Kidney epithelial cell (primary cell): ENCODE results near the gene RNF215. TPM values are rescaled to one million over a fixed set of nuclear protein-coding genes. Genes with fewer than 3 reads are reported as not detected.
A peak's percentile ranks its signal among the peaks of the same experiment; 100 is the strongest.

Source experiments
- DNase-seq: peaks from one replicate; pipeline ENCODE4 v3.0.0-alpha.2; 2010; ENCODE audit warnings: low read depth
- H3K27me3 ChIP-seq: 2 replicates; pipeline ENCODE4 v1.6.0; 2011; ENCODE audit warnings: low read length; ENCODE audit not compliant: control insufficient read depth, insufficient read depth
- H3K36me3 ChIP-seq: 2 replicates; pipeline ENCODE4 v1.5.1; 2011; ENCODE audit warnings: low read length; ENCODE audit not compliant: control insufficient read depth, insufficient read depth
- H3K4me3 ChIP-seq: 2 replicates; pipeline ENCODE4 v1.5.1; 2011; ENCODE audit warnings: low read depth, mild to moderate bottlenecking, control low read depth, low read length
- CTCF ChIP-seq: IDR thresholded peaks from 2 replicates; pipeline ENCODE4 v1.5.1; 2011; ENCODE audit warnings: mild to moderate bottlenecking, moderate library complexity, low read length, control low read depth, inconsistent platforms; ENCODE audit not compliant: insufficient read depth, poor library complexity, severe bottlenecking
- total RNA-seq: library from RNA; depleted of rRNA; stranded (reverse); fragments of >200 nt; gene quantifications from 2 replicates; pipeline ENCODE4 v1.2.3, GENCODE V29; 2015

Gene RNF215
- total RNA-seq, 1 donor from 2014 or later, result 34.2 TPM

- H3K27me3 ChIP-seq, result no peaks in the 10 kb centered on the region
- TF ChIP-seq CTCF, result no peak
- H3K4me3 ChIP-seq, result peak overlapping the region; percentile 95
- DNase-seq, result no peak
- no peaks in the 10 kb centered on the region for H3K36me3 ChIP-seq
Measured at GRCh38 chr22:30357236-30357570, 30.0 kb downstream of the RNF215 start.

DNA sequence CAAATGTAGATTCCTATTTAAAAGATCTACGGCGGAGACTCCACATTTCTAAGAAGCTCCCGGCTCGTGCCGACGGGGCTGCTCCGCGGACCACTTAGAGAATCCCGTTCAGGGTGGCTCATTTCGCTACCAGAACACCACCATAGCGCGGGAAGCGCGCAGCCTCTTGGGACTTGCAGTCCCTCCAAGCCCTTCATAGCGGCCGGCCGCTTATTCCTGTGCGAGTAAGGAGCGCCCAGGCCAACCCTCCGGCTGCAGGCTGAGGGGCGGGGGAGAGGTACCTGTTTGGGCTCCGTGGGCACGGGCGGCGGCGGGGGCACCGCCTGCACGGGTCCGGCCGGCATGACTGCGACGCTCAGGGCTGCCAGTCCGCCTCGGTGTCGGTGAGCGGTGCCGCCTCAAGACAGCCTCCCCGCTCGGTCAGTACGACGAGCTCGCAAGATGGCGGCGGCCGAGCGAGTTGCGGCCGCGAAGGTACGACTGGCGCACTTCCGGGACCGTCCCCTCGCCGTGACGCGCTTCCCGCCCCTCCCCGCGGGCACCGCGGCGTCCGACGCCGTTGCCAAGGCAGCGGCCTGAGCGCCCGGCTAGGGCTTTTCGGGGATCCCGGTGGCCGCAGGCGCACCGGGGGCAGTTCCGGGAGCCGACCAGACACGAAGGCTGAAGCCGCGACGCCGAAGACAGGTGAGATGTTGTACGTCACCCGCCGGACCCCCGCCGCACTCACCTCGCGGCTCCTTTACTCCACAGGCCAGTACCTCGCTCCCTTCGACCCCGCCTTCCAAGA, 30.6 kb downstream of the RNF215 start, which contains the start of the genes CCDC157 and SF3A1:
Gene CCDC157, plus strand, starts transcription at position 559 of the 787 bp plus-strand sequence. CDS start 8,994 bp downstream, outside the sequence.
Gene SF3A1, minus strand, starts transcription at position 446 of the 787 bp plus-strand sequence. Its CDS starts 102 bp downstream, at position 344.
- DNase-seq, result peak; percentile 81
- Histone ChIP-seq H3K36me3 (no peaks in the 10 kb centered on the region), H3K27me3 (no peaks in the 10 kb centered on the region), H3K4me3 (peak within 1 kb of the TSS; percentile 95)
- no peak for TF ChIP-seq CTCF

DNA sequence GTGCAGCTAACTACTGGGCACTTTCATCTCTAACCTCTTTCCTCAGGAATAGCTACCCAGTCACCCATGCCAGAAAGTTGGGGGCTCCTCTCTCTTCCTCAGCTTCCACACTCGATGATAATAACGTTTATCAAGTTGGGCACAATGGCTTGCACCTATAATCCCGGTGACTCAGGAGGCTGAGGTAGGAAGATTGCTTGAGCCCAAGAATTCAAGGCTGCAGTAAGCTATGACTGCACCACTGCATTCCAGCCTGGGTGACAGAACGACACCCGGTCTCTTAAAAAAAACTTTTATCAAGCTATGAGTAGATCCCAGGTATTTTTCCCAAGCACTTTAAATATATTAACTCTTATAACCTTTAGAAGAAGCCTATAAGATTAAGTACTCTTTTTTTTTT, 32.6 kb downstream of the RNF215 start:
- H3K4me3 ChIP-seq, result no peak overlapping the region
- TF ChIP-seq CTCF, result no peak
- DNase-seq, result no peak
- no peaks in the 10 kb centered on the region for H3K27me3 ChIP-seq
- no peaks in the 10 kb centered on the region for H3K36me3 ChIP-seq

DNA sequence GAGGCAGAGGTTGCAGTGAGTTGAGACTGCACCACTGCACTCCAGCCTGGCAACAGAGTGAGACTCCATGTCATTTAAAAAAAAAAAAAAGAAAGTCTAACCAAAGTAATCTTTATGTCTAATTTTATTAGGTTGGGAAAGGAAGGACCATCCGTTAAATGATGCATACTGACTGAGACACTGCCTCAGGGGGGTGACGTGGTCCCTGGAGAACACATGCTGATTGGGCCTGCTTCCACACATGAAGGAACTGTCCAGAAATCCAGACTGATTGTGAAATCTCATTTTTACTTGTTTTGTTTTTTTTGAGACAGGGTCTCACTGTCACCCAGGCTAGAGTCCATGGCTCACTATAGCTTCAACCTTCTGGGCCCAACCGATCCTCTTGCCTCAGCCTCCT, 36.0 kb downstream of the RNF215 start:
- DNase-seq, result no peak
- no peak for TF ChIP-seq CTCF
- H3K36me3 ChIP-seq, result no peaks in the 10 kb centered on the region
- no peaks in the 10 kb centered on the region for H3K27me3 ChIP-seq
- H3K4me3 ChIP-seq, result no peak overlapping the region

DNA sequence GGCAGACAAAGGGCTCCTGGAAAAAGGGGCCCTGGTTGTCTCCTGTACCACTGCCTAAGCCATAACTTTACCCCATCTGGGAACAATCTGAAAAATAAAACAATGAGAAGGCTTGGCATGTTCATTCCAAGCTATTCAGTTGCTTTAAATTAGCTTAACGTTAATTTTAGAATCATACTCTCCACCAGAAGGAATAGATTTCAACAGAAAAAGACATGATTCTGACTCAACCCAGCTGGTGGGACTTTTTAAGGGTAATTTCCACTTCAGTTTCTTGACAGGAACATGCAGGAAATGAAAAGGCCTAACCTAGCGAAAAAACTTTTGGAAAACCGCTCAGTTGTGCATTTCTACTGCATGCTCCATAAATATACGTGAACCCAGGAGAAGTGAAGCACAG, 38.4 kb downstream of the RNF215 start:
- no peak for TF ChIP-seq CTCF
- H3K36me3 ChIP-seq, result peaks cover 6% of the 10 kb centered on the region

GRCh38 chr22:30348404-30348803, 38.8 kb downstream of the RNF215 start:
- no peak for TF ChIP-seq CTCF
- Histone ChIP-seq H3K27me3 (no peaks in the 10 kb centered on the region), H3K36me3 (peaks cover 6% of the 10 kb centered on the region), H3K4me3 (no peak overlapping the region)
- no peak for DNase-seq

More for the DNA sequence above, 38.4 kb downstream of the RNF215 start:
- DNase-seq, result no peak
- H3K27me3 ChIP-seq, result no peaks in the 10 kb centered on the region
- H3K4me3 ChIP-seq, result no peak overlapping the region
